CD4-positive, alpha-beta T cell (primary cell): Measurements from ENCODE around the gene TCF4. TPM values are rescaled to one million over a fixed set of nuclear protein-coding genes. Genes with fewer than 3 reads are reported as not detected.

Experiments used
- ATAC-seq: fragments of 200-7000 bp; cut with Tn5 transposase; one replicate; pipeline ENCODE4 v1.10.0; 2022; ENCODE audit warnings: mild to moderate bottlenecking; ENCODE audit not compliant: poor library complexity
- CTCF ChIA-PET: fragments of 350-600 bp; sonication (Branson Sonifier 250); formaldehyde crosslinking; loops from one replicate; lab custom pipeline; 2021; ENCODE audit warnings: antibody characterized with exemption, inconsistent platforms; lab: Charles Lee
- POLR2A ChIA-PET: fragments of 350-600 bp; sonication (Branson Sonifier 250); formaldehyde crosslinking; loops from one replicate; lab custom pipeline; 2021; ENCODE audit warnings: antibody characterized with exemption, inconsistent platforms; lab: Charles Lee
- DNase-seq, 14 experiments: peaks; one replicate each; pipeline ENCODE4 v3.0.0-alpha.2; 2013 to 2020; ENCODE audit warnings: mixed read lengths in 2 of 14
- H3K27ac ChIP-seq, 2 donors: one replicate each; pipeline versions ENCODE4 v1.5.1 to v1.7.0; 2013; ENCODE audit warnings: low read length in 2 of 2, low read depth in 1 of 2, mild to moderate bottlenecking in 1 of 2
- H3K27me3 ChIP-seq, 2 experiments: 1 replicate in 1 of 2; 2 replicates in 1 of 2; pipeline versions ENCODE4 v1.6.1 to v1.7.0; 2013; ENCODE audit warnings: low read length in 2 of 2, control low read depth in 1 of 2, mild to moderate bottlenecking in 1 of 2, moderate library complexity in 1 of 2; ENCODE audit not compliant: insufficient read depth in 2 of 2, control insufficient read depth in 1 of 2
- H3K36me3 ChIP-seq: one replicate; pipeline ENCODE4 v1.6.1; 2013; ENCODE audit warnings: low read length, control low read depth; ENCODE audit not compliant: insufficient read depth
- H3K4me1 ChIP-seq: one replicate; pipeline ENCODE4 v1.6.1; 2013; ENCODE audit warnings: low read length, control low read depth; ENCODE audit not compliant: insufficient read depth
- H3K4me3 ChIP-seq: one replicate; pipeline ENCODE4 v1.5.1; 2013; ENCODE audit warnings: mild to moderate bottlenecking, low read length, moderate library complexity
- H3K9me3 ChIP-seq, 2 experiments: 1 replicate in 1 of 2; 2 replicates in 1 of 2; pipeline versions ENCODE4 v1.6.1 to v1.7.0; 2013; ENCODE audit warnings: low read length in 2 of 2, mild to moderate bottlenecking in 2 of 2, control low read depth in 1 of 2, moderate library complexity in 1 of 2; ENCODE audit not compliant: control insufficient read depth in 1 of 2, insufficient read depth in 1 of 2
- H3K27ac Mint-ChIP-seq: one replicate; pipeline ENCODE4 v1.8.0; 2020; ENCODE audit warnings: mixed read lengths
- H3K27me3 Mint-ChIP-seq: one replicate; pipeline ENCODE4 v1.8.0; 2021; ENCODE audit warnings: mixed read lengths
- H3K36me3 Mint-ChIP-seq: one replicate; pipeline ENCODE4 v1.8.0; 2021; ENCODE audit warnings: low read depth, mixed read lengths
- H3K4me1 Mint-ChIP-seq: one replicate; pipeline ENCODE4 v1.8.0; 2021; ENCODE audit warnings: low read depth, mixed read lengths
- H3K4me3 Mint-ChIP-seq: one replicate; pipeline ENCODE4 v1.8.0; 2020; ENCODE audit warnings: mild to moderate bottlenecking, mixed read lengths
- H3K9me3 Mint-ChIP-seq: one replicate; pipeline ENCODE4 v1.8.0; 2020; ENCODE audit warnings: mixed read lengths
- intact Hi-C, 2 experiments: fragments of 100-400 bp; cut with DNase I in 1 of 2; cut with micrococcal nuclease in 1 of 2; formaldehyde crosslinking; loops; one replicate each; pipeline versions ENCODE4 v1.15.1 to v1.9.0; 2023 to 2025; cut with DNase I, micrococcal nuclease
- total RNA-seq, 174 experiments: library from RNA in 2 of 174; stranded (reverse) in 2 of 174; gene quantifications; one replicate each; pipeline ENCODE4 v1.2.3 and lab custom pipeline; 2021 to 2026
- TF ChIP-seq, protein P1 (sequence below): fragments of 200-600 bp; IDR thresholded peaks from one replicate; pipeline ENCODE4 v1.8.0; 2022; ENCODE audit warnings: antibody characterized with exemption, mild to moderate bottlenecking

Gene TCF4
- total RNA-seq, 2 experiments from 2014 or later = 3.0 to 3.2 TPM

DNA sequence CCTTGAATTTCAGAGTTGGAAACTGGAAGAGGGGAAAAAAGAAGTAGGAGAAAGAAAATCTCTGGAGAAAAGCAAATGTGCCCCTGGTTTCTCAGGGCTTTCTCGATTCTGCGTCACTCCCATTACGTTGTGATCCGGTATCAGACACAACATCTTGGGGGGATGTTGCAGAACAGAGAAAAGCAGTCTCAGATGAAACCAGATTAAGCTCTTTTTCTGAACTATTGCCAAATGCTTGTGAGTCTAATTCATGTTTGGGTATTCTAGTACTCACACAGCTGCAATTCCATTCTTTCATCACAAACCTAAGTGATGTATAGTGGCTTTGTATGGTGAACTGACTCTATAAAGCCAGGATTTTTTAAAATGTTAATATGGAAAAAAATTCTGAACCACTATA lies 233.2 kb downstream of the TCF4 start:
- H3K36me3 Mint-ChIP-seq = no peaks in the 10 kb centered on the region
- TF ChIP-seq, protein P1, sequence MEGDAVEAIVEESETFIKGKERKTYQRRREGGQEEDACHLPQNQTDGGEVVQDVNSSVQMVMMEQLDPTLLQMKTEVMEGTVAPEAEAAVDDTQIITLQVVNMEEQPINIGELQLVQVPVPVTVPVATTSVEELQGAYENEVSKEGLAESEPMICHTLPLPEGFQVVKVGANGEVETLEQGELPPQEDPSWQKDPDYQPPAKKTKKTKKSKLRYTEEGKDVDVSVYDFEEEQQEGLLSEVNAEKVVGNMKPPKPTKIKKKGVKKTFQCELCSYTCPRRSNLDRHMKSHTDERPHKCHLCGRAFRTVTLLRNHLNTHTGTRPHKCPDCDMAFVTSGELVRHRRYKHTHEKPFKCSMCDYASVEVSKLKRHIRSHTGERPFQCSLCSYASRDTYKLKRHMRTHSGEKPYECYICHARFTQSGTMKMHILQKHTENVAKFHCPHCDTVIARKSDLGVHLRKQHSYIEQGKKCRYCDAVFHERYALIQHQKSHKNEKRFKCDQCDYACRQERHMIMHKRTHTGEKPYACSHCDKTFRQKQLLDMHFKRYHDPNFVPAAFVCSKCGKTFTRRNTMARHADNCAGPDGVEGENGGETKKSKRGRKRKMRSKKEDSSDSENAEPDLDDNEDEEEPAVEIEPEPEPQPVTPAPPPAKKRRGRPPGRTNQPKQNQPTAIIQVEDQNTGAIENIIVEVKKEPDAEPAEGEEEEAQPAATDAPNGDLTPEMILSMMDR = no peak
- no peaks in the 10 kb centered on the region for H3K9me3 Mint-ChIP-seq
- Histone ChIP-seq H3K36me3 (no peaks in the 10 kb centered on the region), H3K9me3 (no peaks in the 10 kb centered on the region), H3K4me3 (no peak overlapping the region), H3K27ac (no peak overlapping the region), H3K27me3 (no peaks in the 10 kb centered on the region), H3K4me1 (no peaks in the 10 kb centered on the region)
- no peak for ATAC-seq
- CTCF ChIA-PET = no interaction called here
- no peak for DNase-seq
- H3K4me1 Mint-ChIP-seq = no peaks in the 10 kb centered on the region
- H3K27me3 Mint-ChIP-seq = no peaks in the 10 kb centered on the region
- POLR2A ChIA-PET = no interaction called here
- intact Hi-C loops = no loop called here
- H3K27ac Mint-ChIP-seq = no peak overlapping the region
- H3K4me3 Mint-ChIP-seq = no peak overlapping the region

- H3K27me3 Mint-ChIP-seq = no peaks in the 10 kb centered on the region
- DNase-seq (no peak), ATAC-seq (no peak)
- ChIA-PET POLR2A (interaction anchor here (0.6 kb wide), 1 partner anchor 68 kb away, joined by 4 read pairs; no protein-coding TSS in a partner anchor), CTCF (no interaction called here)
- Histone ChIP-seq H3K36me3 (no peaks in the 10 kb centered on the region), H3K4me1 (no peaks in the 10 kb centered on the region), H3K9me3 (no peaks in the 10 kb centered on the region), H3K27ac (no peak overlapping the region), H3K27me3 (no peaks in the 10 kb centered on the region), H3K4me3 (no peak overlapping the region)
- intact Hi-C loops = no loop called here
- H3K27ac Mint-ChIP-seq = no peak overlapping the region
- TF ChIP-seq, protein P1 = no peak
- no peaks in the 10 kb centered on the region for H3K9me3 Mint-ChIP-seq
- H3K4me3 Mint-ChIP-seq = no peak overlapping the region
- no peaks in the 10 kb centered on the region for H3K4me1 Mint-ChIP-seq
- H3K36me3 Mint-ChIP-seq = no peaks in the 10 kb centered on the region
Measured at GRCh38 chr18:55353806-55354205, 234.2 kb downstream of the TCF4 start.

- Mint-ChIP-seq H3K36me3 (no peaks in the 10 kb centered on the region), H3K4me3 (no peak overlapping the region), H3K4me1 (no peaks in the 10 kb centered on the region), H3K9me3 (no peaks in the 10 kb centered on the region), H3K27ac (no peak overlapping the region), H3K27me3 (no peaks in the 10 kb centered on the region)
- Histone ChIP-seq H3K4me3 (no peak overlapping the region), H3K4me1 (no peaks in the 10 kb centered on the region), H3K9me3 (no peaks in the 10 kb centered on the region), H3K27ac (no peak overlapping the region), H3K36me3 (no peaks in the 10 kb centered on the region), H3K27me3 (no peaks in the 10 kb centered on the region)
- TF ChIP-seq, protein P1 = no peak
- ATAC-seq (no peak), DNase-seq (no peak)
- CTCF ChIA-PET = no interaction called here
- intact Hi-C loops = no loop called here
- POLR2A ChIA-PET = no interaction called here
Measured at GRCh38 chr18:55353391-55353790, 234.6 kb downstream of the TCF4 start.
